SK-N-SH (cell line): ENCODE results near the gene TFAP2B.

Experiments
- CHD2 ChIP-seq: fragments of 150-350 bp; IDR thresholded peaks from 2 replicates; pipeline ENCODE4 v1.6.1; 2018; ENCODE audit warnings: low read length; ENCODE audit not compliant: partially characterized antibody
- GABPA ChIP-seq: IDR thresholded peaks from 2 replicates; pipeline ENCODE4 v1.4.0; 2012; ENCODE audit warnings: low read depth, mild to moderate bottlenecking
- IRF3 ChIP-seq: fragments of 150-350 bp; IDR thresholded peaks from 2 replicates; pipeline ENCODE4 v1.6.1; 2016; ENCODE audit warnings: mild to moderate bottlenecking, low read depth, low read length
- POLR2AphosphoS5 ChIP-seq: IDR thresholded peaks from 2 replicates; pipeline ENCODE4 v1.6.1; 2012; ENCODE audit warnings: low read depth, low read length
- RCOR1 ChIP-seq: fragments of 150-350 bp; IDR thresholded peaks from 2 replicates; pipeline ENCODE4 v1.6.1; 2017; ENCODE audit warnings: antibody characterized with exemption, low read length
- SIN3A ChIP-seq: IDR thresholded peaks from 2 replicates; pipeline ENCODE4 v1.6.1; 2012; ENCODE audit warnings: low read depth, mild to moderate bottlenecking, low read length, moderate library complexity, borderline replicate concordance
- TEAD4 ChIP-seq: IDR thresholded peaks from 2 replicates; pipeline ENCODE4 v1.4.0; 2012; ENCODE audit warnings: mild to moderate bottlenecking, borderline replicate concordance; ENCODE audit not compliant: insufficient read depth
- TF ChIP-seq, protein P1 (sequence below): fragments of 200-600 bp; sonication (generic); IDR thresholded peaks from 2 replicates; pipeline ENCODE4 v1.6.1; 2017; ENCODE audit warnings: antibody characterized with exemption, mild to moderate bottlenecking, moderate library complexity

GRCh38 chr6:50785921-50786320, 32.8 kb upstream of the TFAP2B start:
- no peak for TF ChIP-seq SIN3A
- TF ChIP-seq, protein P1, sequence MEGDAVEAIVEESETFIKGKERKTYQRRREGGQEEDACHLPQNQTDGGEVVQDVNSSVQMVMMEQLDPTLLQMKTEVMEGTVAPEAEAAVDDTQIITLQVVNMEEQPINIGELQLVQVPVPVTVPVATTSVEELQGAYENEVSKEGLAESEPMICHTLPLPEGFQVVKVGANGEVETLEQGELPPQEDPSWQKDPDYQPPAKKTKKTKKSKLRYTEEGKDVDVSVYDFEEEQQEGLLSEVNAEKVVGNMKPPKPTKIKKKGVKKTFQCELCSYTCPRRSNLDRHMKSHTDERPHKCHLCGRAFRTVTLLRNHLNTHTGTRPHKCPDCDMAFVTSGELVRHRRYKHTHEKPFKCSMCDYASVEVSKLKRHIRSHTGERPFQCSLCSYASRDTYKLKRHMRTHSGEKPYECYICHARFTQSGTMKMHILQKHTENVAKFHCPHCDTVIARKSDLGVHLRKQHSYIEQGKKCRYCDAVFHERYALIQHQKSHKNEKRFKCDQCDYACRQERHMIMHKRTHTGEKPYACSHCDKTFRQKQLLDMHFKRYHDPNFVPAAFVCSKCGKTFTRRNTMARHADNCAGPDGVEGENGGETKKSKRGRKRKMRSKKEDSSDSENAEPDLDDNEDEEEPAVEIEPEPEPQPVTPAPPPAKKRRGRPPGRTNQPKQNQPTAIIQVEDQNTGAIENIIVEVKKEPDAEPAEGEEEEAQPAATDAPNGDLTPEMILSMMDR: no peak
- no peak for TF ChIP-seq RCOR1
- no peak for TF ChIP-seq TEAD4
- TF ChIP-seq GABPA: no peak
- no peak for TF ChIP-seq CHD2
- no peak for TF ChIP-seq POLR2AphosphoS5
- no peak for TF ChIP-seq IRF3
